ENCODE measurements around the gene PPP1R9B.

PPP1R9B gene

DNA sequence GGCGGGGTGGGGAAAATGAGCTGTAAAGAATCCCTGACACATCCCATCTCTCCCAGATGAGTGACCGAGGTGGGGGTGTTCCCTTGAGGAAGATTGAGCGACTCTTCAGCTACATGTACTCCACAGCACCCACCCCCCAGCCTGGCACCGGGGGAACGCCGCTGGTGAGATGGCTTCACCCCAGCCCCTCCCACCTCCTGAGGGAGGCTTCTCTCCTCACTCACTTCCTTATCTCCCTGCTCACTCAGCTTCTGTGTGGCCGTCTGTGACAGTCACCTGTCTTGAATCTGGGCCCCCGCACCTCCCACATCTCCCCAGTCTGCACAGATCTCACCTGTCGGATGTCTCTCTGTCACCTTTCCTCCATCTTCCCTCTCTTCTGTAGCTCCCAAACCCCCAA, 41.9 kb downstream of the PPP1R9B start:
- Histone ChIP-seq H3K27ac (peak overlapping the region; percentile 9 to 99), H3K4me3 (no peak overlapping the region)
- TF ChIP-seq, protein P1, sequence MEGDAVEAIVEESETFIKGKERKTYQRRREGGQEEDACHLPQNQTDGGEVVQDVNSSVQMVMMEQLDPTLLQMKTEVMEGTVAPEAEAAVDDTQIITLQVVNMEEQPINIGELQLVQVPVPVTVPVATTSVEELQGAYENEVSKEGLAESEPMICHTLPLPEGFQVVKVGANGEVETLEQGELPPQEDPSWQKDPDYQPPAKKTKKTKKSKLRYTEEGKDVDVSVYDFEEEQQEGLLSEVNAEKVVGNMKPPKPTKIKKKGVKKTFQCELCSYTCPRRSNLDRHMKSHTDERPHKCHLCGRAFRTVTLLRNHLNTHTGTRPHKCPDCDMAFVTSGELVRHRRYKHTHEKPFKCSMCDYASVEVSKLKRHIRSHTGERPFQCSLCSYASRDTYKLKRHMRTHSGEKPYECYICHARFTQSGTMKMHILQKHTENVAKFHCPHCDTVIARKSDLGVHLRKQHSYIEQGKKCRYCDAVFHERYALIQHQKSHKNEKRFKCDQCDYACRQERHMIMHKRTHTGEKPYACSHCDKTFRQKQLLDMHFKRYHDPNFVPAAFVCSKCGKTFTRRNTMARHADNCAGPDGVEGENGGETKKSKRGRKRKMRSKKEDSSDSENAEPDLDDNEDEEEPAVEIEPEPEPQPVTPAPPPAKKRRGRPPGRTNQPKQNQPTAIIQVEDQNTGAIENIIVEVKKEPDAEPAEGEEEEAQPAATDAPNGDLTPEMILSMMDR (IDR thresholded peaks at IDR 0.05) = no peak
- no peak for DNase-seq (ENCODE audit: low spot score)

DNA sequence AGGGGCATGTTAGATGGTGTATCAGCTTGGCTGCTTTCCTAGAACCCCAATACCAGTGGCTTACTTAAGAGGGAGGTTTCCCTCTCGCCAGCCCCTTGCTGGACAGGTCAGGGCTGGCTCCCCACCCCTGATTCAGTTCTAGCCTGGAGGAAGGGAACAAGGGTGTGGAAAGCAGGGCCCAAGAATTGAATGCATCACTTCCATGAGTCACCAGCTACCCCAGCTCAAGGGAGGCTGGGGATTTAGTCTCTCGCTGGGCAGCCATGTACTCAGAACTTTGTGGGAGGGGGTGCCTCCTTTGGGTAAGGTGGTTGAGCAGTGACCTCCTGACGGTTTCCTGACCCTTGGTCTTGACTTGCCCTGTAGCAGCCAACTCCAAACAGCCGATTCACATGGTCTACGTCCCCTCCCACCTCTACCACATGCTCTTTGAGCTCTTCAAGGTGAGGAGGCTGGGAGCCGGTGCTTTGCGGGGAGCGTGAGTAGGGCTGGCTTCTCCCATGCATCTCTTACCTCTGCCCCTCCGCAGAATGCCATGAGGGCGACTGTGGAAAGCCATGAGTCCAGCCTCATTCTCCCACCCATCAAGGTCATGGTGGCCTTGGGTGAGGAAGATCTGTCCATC, 42.6 kb downstream of the PPP1R9B start:
- DNase-seq (ENCODE audit: low spot score) = no peak
- H3K4me3 ChIP-seq = no peak overlapping the region
- TF ChIP-seq, protein P1 (IDR thresholded peaks at IDR 0.05) = no peak
- H3K27ac ChIP-seq = peak overlapping the region; percentile 50 to 99

DNA sequence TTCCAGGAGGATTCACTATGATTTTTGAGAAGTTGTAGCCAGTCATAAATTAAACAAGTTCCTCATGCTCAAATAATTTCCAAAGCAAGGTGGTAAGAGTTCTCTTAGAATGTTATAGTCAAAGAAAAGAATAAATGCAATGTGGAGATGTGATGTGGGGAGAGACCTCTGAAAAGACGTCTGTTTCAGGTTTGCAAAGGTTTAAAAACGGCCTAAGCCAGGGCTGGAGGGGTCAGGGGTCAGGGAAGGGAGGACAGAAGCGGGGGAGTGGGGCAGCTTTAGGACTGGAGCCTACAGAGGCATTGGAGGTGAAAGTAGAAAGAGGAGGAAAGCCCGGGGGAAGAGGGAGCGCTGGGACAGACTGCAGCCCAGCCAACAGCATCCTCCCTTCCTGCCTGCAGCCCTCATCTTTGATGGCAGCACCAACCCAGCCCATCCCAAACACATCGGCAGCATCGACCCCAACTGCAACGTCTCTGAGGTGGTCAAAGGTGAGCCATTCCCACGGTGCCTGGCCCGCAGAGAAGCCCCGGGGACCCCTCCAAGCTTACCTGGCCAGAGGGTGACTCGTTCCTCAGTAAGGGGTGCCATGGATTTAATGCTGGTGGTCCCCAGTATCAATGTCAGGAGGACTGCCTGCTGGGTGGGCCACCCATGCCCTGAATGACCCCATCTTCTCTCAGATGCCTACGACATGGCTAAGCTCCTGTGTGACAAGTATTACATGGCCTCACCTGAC, 43.9 kb downstream of the PPP1R9B start:
- Histone ChIP-seq H3K27ac (no peak overlapping the region), H3K4me3 (no peak overlapping the region)
- TF ChIP-seq, protein P1 (IDR thresholded peaks at IDR 0.05) = no peak
- no peak for DNase-seq (ENCODE audit: low spot score)

DNA sequence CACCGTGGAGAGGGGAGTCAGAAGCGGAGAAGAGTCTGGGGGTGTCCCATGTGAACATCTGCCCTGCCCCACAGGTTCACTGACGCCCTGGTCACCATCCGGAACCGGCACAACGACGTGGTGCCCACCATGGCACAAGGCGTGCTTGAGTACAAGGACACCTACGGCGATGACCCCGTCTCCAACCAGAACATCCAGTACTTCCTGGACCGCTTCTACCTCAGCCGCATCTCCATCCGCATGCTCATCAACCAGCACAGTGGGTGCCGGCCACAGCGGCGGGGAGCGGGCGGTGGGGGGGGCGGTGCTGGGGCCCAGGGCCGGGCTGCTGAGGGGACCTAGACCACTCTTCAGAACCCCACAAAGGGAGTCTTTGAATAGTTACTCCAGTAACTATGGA, 44.7 kb downstream of the PPP1R9B start:
- TF ChIP-seq, protein P1 (IDR thresholded peaks at IDR 0.05) = no peak
- Histone ChIP-seq H3K27ac (no peak overlapping the region), H3K4me3 (no peak overlapping the region)
- no peak for DNase-seq (ENCODE audit: low spot score)

DNA sequence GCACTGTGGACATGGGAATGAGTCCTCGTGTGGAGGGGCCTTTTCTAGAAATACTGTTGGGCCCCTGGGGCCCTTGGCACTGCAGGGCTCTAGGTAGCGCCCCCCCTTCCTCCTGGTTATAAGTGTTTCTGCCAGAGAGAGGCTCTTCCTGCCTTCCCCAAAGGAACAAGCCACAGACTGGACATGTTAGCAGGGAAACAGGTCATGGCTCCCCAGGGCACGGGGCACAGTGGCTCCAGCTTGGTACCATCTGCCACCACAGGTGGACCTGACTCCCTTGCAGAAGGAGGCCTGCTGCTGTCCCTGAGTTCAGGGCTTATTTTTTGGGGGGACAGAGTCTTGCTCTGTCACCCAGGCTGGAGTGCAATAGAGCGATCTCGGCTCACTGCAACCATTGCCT, 46.5 kb downstream of the PPP1R9B start:
- Histone ChIP-seq H3K27ac (no peak overlapping the region), H3K4me3 (no peak overlapping the region)
- no peak for DNase-seq (ENCODE audit: low spot score)
- TF ChIP-seq, protein P1 (IDR thresholded peaks at IDR 0.05) = no peak

DNA sequence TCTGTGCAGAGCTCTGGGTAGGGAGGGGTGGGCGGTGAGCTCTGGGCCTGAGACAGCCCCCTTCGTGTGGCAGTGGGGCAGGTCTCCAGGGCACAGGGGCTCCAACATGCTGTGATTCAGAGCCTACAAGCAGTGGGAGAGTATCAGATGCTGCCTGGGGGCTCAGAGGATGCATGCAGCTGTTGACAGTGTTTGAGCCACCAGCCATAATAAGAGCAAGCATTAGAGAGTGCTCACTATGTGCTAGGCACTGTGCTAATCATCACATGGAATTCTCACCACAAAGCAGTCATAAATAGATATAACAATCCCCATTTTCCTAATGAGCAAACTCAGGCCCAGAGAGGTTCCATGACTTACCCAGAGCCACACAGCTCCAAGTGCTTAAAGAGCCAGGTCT, 47.2 kb downstream of the PPP1R9B start:
- TF ChIP-seq, protein P1 (IDR thresholded peaks at IDR 0.05) = no peak
- DNase-seq (ENCODE audit: low spot score) = no peak
- Histone ChIP-seq H3K4me3 (no peak overlapping the region), H3K27ac (peak overlapping the region; percentile 74 to 89)
